Glutamatergic neuron (in vitro differentiated cells): ENCODE results near the gene CDSN. TPM values are rescaled to one million over a fixed set of nuclear protein-coding genes. Genes with fewer than 3 reads are reported as not detected.
A peak's percentile ranks its signal among the peaks of the same experiment; 100 is the strongest.
"Not testable (repeated sequence)": the region's sequence is repeated elsewhere in the genome, so short reads cannot be mapped to it uniquely, and the experiment has no call there.

Experiments used
- DNase-seq: peaks from one replicate; pipeline ENCODE4 v3.0.0; 2022
- H3K27ac Mint-ChIP-seq: one replicate; pipeline ENCODE4 v1.8.0; 2020; ENCODE audit warnings: mild to moderate bottlenecking, mixed read lengths, inconsistent platforms; ENCODE audit not compliant: unreplicated experiment
- H3K27me3 Mint-ChIP-seq: one replicate; pipeline ENCODE4 v1.8.0; 2020; ENCODE audit warnings: mild to moderate bottlenecking, moderate library complexity, mixed read lengths, inconsistent platforms; ENCODE audit not compliant: unreplicated experiment
- H3K36me3 Mint-ChIP-seq: one replicate; pipeline ENCODE4 v1.8.0; 2020; ENCODE audit warnings: mild to moderate bottlenecking, mixed read lengths, inconsistent platforms; ENCODE audit not compliant: unreplicated experiment
- H3K4me1 Mint-ChIP-seq: one replicate; pipeline ENCODE4 v1.8.0; 2020; ENCODE audit warnings: mild to moderate bottlenecking, low read depth, mixed read lengths, inconsistent platforms; ENCODE audit not compliant: unreplicated experiment
- H3K4me3 Mint-ChIP-seq: one replicate; pipeline ENCODE4 v1.8.0; 2020; ENCODE audit warnings: mild to moderate bottlenecking, mixed read lengths, inconsistent platforms; ENCODE audit not compliant: unreplicated experiment
- H3K9me3 Mint-ChIP-seq: one replicate; pipeline ENCODE4 v1.8.0; 2020; ENCODE audit warnings: mild to moderate bottlenecking, moderate library complexity, mixed read lengths, inconsistent platforms; ENCODE audit not compliant: unreplicated experiment
- long read RNA-seq: library from polyadenylated mRNA; unstranded; transcript quantifications from one replicate; pipeline ENCODE4 v2.0.0, GENCODE V29; 2020; ENCODE audit not compliant: unreplicated experiment
- total RNA-seq: library from RNA; stranded (reverse); fragmentation: NEBNext Ultra II Directional; extraction: Animal tissue kit (Norgen Biotek cat#: 25700); gene quantifications from one replicate; pipeline ENCODE4 v1.2.1, GENCODE V29; 2021; ENCODE audit not compliant: unreplicated experiment
- TF ChIP-seq, protein P1 (sequence below): fragments of 200-600 bp; sonication (generic); IDR thresholded peaks from one replicate; pipeline ENCODE4 v1.5.0; 2021; ENCODE audit not compliant: partially characterized antibody, unreplicated experiment

Gene CDSN
- total RNA-seq, result not detected
- long read RNA-seq, result 0 reads

GRCh38 chr6:31120151-31120915, at the start of gene CDSN:
Gene CDSN (minus strand): TSS chr6:31120446. CDS start chr6:31120419, 27 bp downstream.
- no peak for DNase-seq
- Mint-ChIP-seq H3K27ac (no peak within 1 kb of the TSS), H3K4me1 (no peaks in the 10 kb centered on the region), H3K4me3 (no peak within 1 kb of the TSS), H3K36me3 (no peaks in the 10 kb centered on the region), H3K27me3 (peaks cover 4% of the 10 kb centered on the region), H3K9me3 (peaks cover 2% of the 10 kb centered on the region)
- TF ChIP-seq, protein P1, sequence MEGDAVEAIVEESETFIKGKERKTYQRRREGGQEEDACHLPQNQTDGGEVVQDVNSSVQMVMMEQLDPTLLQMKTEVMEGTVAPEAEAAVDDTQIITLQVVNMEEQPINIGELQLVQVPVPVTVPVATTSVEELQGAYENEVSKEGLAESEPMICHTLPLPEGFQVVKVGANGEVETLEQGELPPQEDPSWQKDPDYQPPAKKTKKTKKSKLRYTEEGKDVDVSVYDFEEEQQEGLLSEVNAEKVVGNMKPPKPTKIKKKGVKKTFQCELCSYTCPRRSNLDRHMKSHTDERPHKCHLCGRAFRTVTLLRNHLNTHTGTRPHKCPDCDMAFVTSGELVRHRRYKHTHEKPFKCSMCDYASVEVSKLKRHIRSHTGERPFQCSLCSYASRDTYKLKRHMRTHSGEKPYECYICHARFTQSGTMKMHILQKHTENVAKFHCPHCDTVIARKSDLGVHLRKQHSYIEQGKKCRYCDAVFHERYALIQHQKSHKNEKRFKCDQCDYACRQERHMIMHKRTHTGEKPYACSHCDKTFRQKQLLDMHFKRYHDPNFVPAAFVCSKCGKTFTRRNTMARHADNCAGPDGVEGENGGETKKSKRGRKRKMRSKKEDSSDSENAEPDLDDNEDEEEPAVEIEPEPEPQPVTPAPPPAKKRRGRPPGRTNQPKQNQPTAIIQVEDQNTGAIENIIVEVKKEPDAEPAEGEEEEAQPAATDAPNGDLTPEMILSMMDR, result no peak

DNA sequence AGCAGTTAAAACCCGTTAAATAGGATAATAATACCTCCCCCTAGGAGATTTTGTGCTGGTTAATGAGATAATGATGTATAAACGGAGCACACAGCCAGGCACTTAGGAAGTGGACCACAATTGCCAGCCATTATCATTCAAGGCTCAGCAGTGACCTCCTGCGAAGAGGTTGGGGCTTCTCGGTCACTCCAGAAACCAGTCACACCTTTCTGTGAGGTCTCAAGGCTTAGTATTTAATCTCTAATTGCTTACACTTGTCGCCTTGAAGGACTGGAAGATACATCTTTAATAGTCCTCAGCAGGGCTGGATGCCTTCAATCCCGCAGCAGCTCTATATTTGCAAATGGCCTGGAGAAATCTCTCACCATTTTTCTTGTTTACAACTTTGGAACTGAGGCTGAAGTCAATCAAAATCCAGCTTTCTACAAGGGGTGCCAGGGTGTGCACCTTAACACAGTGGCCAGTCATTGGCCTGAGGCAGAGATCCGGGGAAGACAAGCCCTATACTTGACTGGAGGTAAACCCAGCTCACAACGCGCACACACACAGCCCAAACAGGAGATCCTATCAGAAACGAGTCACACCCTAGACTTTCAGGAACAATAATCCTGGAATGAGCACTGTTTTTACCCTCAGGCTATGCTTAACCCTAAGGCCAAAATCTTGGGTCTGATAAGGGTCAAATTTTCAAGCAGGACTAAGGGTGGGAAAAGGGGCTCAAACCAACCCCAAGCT, 49.0 kb upstream of the CDSN start:
- Mint-ChIP-seq H3K27ac (no peak overlapping the region), H3K4me3 (no peak overlapping the region), H3K36me3 (peaks cover 4% of the 10 kb centered on the region), H3K27me3 (peaks cover 11% of the 10 kb centered on the region), H3K4me1 (peaks cover 23% of the 10 kb centered on the region), H3K9me3 (peaks cover 10% of the 10 kb centered on the region)
- TF ChIP-seq, protein P1, result no peak
- DNase-seq, result no peak

DNA sequence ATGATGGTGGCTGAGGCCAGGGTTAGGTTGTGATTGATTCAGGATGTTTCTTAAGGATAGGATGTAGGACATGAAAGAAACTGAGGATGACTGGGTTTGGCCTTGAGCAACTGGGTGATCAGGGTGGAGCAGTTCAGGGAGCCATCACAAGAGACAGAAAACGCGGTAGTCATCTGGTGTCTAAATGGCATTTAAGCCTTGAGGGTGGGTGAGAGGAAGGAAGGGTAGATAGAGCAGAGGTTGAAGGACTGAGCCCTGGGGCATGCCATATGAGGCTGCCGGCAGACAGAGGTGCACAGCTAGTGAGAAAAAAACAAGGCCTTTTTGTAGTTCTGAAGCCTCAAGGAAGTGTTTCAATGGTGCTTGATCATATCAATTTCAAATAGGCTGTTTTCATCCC, 48.4 kb upstream of the CDSN start:
- Mint-ChIP-seq H3K36me3 (peaks cover 4% of the 10 kb centered on the region), H3K4me3 (peak overlapping the region; percentile 40), H3K9me3 (peaks cover 10% of the 10 kb centered on the region), H3K4me1 (peaks cover 23% of the 10 kb centered on the region), H3K27ac (no peak overlapping the region), H3K27me3 (peaks cover 11% of the 10 kb centered on the region)
- DNase-seq, result no peak
- TF ChIP-seq, protein P1, result no peak

- no peak for DNase-seq
- H3K27me3 Mint-ChIP-seq, result peaks cover 3% of the 10 kb centered on the region
- no peak overlapping the region for H3K27ac Mint-ChIP-seq
- H3K36me3 Mint-ChIP-seq, result peaks cover 4% of the 10 kb centered on the region
- peaks cover 5% of the 10 kb centered on the region for H3K9me3 Mint-ChIP-seq
- TF ChIP-seq, protein P1, result no peak
- peak overlapping the region; percentile 24 for H3K4me3 Mint-ChIP-seq
- peaks cover 13% of the 10 kb centered on the region for H3K4me1 Mint-ChIP-seq
Observed at GRCh38 chr6:31165986-31166385, 45.7 kb upstream of the CDSN start.

GRCh38 chr6:31165064-31165832, 45.0 kb upstream of the CDSN start:
- not testable (repeated sequence) for DNase-seq, H3K27me3 Mint-ChIP-seq, H3K36me3 Mint-ChIP-seq, H3K9me3 Mint-ChIP-seq
- H3K27ac Mint-ChIP-seq, result peak overlapping the region; percentile 13
- peaks cover 13% of the 10 kb centered on the region for H3K4me1 Mint-ChIP-seq
- peak overlapping the region; percentile 54 for H3K4me3 Mint-ChIP-seq

GRCh38 chr6:31164475-31165063, 44.3 kb upstream of the CDSN start:
- H3K4me3 Mint-ChIP-seq, result peak overlapping the region; percentile 15
- H3K36me3 Mint-ChIP-seq, H3K27me3 Mint-ChIP-seq, DNase-seq, H3K9me3 Mint-ChIP-seq: not testable (repeated sequence)
- H3K4me1 Mint-ChIP-seq, result peaks cover 13% of the 10 kb centered on the region
- H3K27ac Mint-ChIP-seq, result peak overlapping the region; percentile 44
